Measurements from ENCODE around the gene PALLD.

Gene PALLD

GRCh38 chr4:168630445-168631187, 133.8 kb downstream of the PALLD start:
- no peak for DNase-seq

- no peak for DNase-seq
Observed at GRCh38 chr4:168631241-168632162, 134.7 kb downstream of the PALLD start.

- no peak for DNase-seq
Observed at GRCh38 chr4:168632301-168632725, 135.5 kb downstream of the PALLD start.

GRCh38 chr4:168633064-168633463, 136.2 kb downstream of the PALLD start:
- DNase-seq: no peak

GRCh38 chr4:168633496-168633895, 136.6 kb downstream of the PALLD start:
- DNase-seq: no peak

GRCh38 chr4:168634276-168634802, 137.5 kb downstream of the PALLD start:
- DNase-seq: peak; percentile 40

- no peak for DNase-seq
Observed at GRCh38 chr4:168636040-168636439, 139.2 kb downstream of the PALLD start.

GRCh38 chr4:168636506-168637196, 139.8 kb downstream of the PALLD start:
- no peak for DNase-seq

- DNase-seq: no peak
Observed at GRCh38 chr4:168637872-168638756, 141.3 kb downstream of the PALLD start.

- DNase-seq: no peak
Observed at GRCh38 chr4:168639914-168640313, 143.1 kb downstream of the PALLD start.

- DNase-seq: no peak
Observed at GRCh38 chr4:168641811-168642140, 144.9 kb downstream of the PALLD start.

- no peak for DNase-seq
Observed at GRCh38 chr4:168642591-168642990, 145.7 kb downstream of the PALLD start.

GRCh38 chr4:168643111-168643795, 146.4 kb downstream of the PALLD start:
- no peak for DNase-seq

- no peak for DNase-seq
Observed at GRCh38 chr4:168643796-168644159, 146.9 kb downstream of the PALLD start.

- DNase-seq: no peak
Observed at GRCh38 chr4:168646001-168646768, 149.3 kb downstream of the PALLD start.

GRCh38 chr4:168647646-168648375, 151.0 kb downstream of the PALLD start:
- no peak for DNase-seq

- DNase-seq: no peak
Observed at GRCh38 chr4:168648494-168648893, 151.6 kb downstream of the PALLD start.

- DNase-seq: no peak
Observed at GRCh38 chr4:168648929-168649328, 152.1 kb downstream of the PALLD start.

GRCh38 chr4:168651374-168651773, 154.5 kb downstream of the PALLD start:
- DNase-seq: no peak

GRCh38 chr4:168651864-168652263, 155.0 kb downstream of the PALLD start:
- DNase-seq: no peak
